HepG2 (cell line): ENCODE measurements around the gene AP3M1. TPM values are rescaled to one million over a fixed set of nuclear protein-coding genes. Genes with fewer than 3 reads are reported as not detected.

Source experiments
- ATAC-seq: fragments of 200-7000 bp; cut with Tn5 transposase; 3 replicates; pipeline ENCODE4 v1.9.1; 2020; ENCODE audit warnings: mild to moderate bottlenecking, moderate library complexity
- BruUV-seq: library from RNA; stranded (reverse); fragments of 400-500 nt; replicated peaks from 2 replicates; lab custom pipeline; 2021; lab: Mats Ljungman, UMichigan
- CTCF ChIA-PET: fragments of 300-600 bp; formaldehyde crosslinking; extraction: SDS; loops from one replicate; lab custom pipeline; 2021; ENCODE audit warnings: low total read pairs, inconsistent platforms, low intra/inter-chr PET ratio; lab: Yijun Ruan, JAX
- POLR2A ChIA-PET: fragments of 350-600 bp; sonication (Branson Sonifier 250); formaldehyde crosslinking; loops from one replicate; lab custom pipeline; 2020; ENCODE audit warnings: antibody characterized with exemption, inconsistent platforms; lab: Yijun Ruan, JAX
- DNase-seq: peaks from one replicate; pipeline ENCODE4 v3.0.0-alpha.2; 2015; ENCODE audit warnings: low spot score
- FAIRE-seq: peaks from 3 replicates; lab custom pipeline; 2011; peaks lifted over from hg19 to GRCh38; lab: Jason Lieb, UNC
- H2AFZ ChIP-seq: one replicate; pipeline ENCODE4 v1.6.1; 2011; ENCODE audit warnings: low read length, inconsistent platforms
- H3K27ac ChIP-seq: fragments of 300-600 bp; 3 replicates; pipeline ENCODE4 v1.8.0; 2011; ENCODE audit warnings: mixed run types, mild to moderate bottlenecking, mixed read lengths, low read length, inconsistent platforms; ENCODE audit not compliant: insufficient read depth; ENCODE audit errors: extremely low read length
- H3K27me3 ChIP-seq, 2 experiments: fragments of 200-600 bp in 1 of 2; 2 replicates in 1 of 2; 3 replicates in 1 of 2; pipeline versions ENCODE4 v1.6.0 to v1.8.0; 2011; ENCODE audit warnings: low read length in 2 of 2, mild to moderate bottlenecking in 2 of 2, moderate library complexity in 2 of 2, inconsistent platforms in 1 of 2; ENCODE audit not compliant: insufficient read depth in 2 of 2, control insufficient read depth in 1 of 2
- H3K36me3 ChIP-seq, 2 experiments: fragments of 200-600 bp in 1 of 2; replicated peaks in 1 of 2; 2 replicates in 1 of 2; 3 replicates in 1 of 2; pipeline versions ENCODE4 v1.5.1 to v1.8.0; 2011; ENCODE audit warnings: low read length in 2 of 2, inconsistent platforms in 1 of 2; ENCODE audit not compliant: insufficient read depth in 2 of 2, control insufficient read depth in 1 of 2
- H3K4me1 ChIP-seq: 2 replicates; pipeline ENCODE4 v1.5.1; 2012; ENCODE audit warnings: low read length, inconsistent platforms; ENCODE audit not compliant: insufficient read depth
- H3K4me2 ChIP-seq: 2 replicates; pipeline ENCODE4 v1.6.0; 2011; ENCODE audit warnings: low read depth, low read length, inconsistent platforms
- H3K4me3 ChIP-seq, 3 experiments: fragments of 200-600 bp in 1 of 3; sonication (generic), shearing (Covaris generic) in 1 of 3; replicated peaks in 1 of 3; 2 replicates each; pipeline ENCODE4 v1.5.1; 2011 to 2016; ENCODE audit warnings: low read length in 3 of 3, inconsistent platforms in 2 of 3, low read depth in 2 of 3, mild to moderate bottlenecking in 2 of 3, control low read depth in 1 of 3, mixed read lengths in 1 of 3; ENCODE audit not compliant: insufficient read depth in 1 of 3
- H3K79me2 ChIP-seq: one replicate; pipeline ENCODE4 v1.6.1; 2011; ENCODE audit warnings: low read length, inconsistent platforms; ENCODE audit not compliant: insufficient read depth
- H3K9ac ChIP-seq: 2 replicates; pipeline ENCODE4 v1.6.0; 2011; ENCODE audit warnings: mild to moderate bottlenecking, low read depth, low read length, inconsistent platforms; ENCODE audit not compliant: insufficient read depth
- H3K9me3 ChIP-seq: 2 replicates; pipeline ENCODE4 v1.5.1; 2012; ENCODE audit warnings: mild to moderate bottlenecking, low read length
- H4K20me1 ChIP-seq: 2 replicates; pipeline ENCODE4 v1.6.0; 2011; ENCODE audit warnings: inconsistent platforms, mild to moderate bottlenecking, low read length, moderate library complexity; ENCODE audit not compliant: insufficient read depth
- CENPT ChIP-seq: sonication (generic); formaldehyde crosslinking; IDR thresholded peaks from 2 replicates; pipeline ENCODE4 v1.8.0; 2022; ENCODE audit warnings: low read depth, mild to moderate bottlenecking, moderate library complexity, missing genetic modification reagents
- MAFK ChIP-seq, 2 experiments: IDR thresholded peaks in 1 of 2; conservative IDR thresholded peaks in 1 of 2; 2 replicates each; pipeline ENCODE4 v1.6.1; 2011; ENCODE audit warnings: improper control_type of control experiment in 2 of 2, low read length in 2 of 2
- ZNF644 ChIP-seq: IDR thresholded peaks from 2 replicates; pipeline ENCODE4 v1.6.1; 2016; ENCODE audit warnings: low read depth
- ZNF75D ChIP-seq: sonication (generic); formaldehyde crosslinking; IDR thresholded peaks from 2 replicates; pipeline ENCODE4 v1.8.1; 2023; ENCODE audit warnings: missing genetic modification reagents, mild to moderate bottlenecking, borderline replicate concordance
- WGBS: methylation state at CpG from one replicate; pipeline ENCODE4 v1.1.6; 2017; ENCODE audit warnings: low lambda C conversion rate; 5-methylcytosine and 5-hydroxymethylcytosine counted together
- in situ Hi-C: cut with HindIII; loops from 2 replicates; pipeline ENCODE4 v1.10.0; 2017; ENCODE audit warnings: low pct_unique_long_range_greater_than_20kb; ENCODE audit not compliant: extremely low pct_ligation_motif_present
- intact Hi-C: fragments of 100-400 bp; cut with micrococcal nuclease; formaldehyde crosslinking; loops from one replicate; pipeline ENCODE4 v1.10.0; 2022; ENCODE audit not compliant: unreplicated experiment
- polyA plus RNA-seq, 8 experiments: library from polyadenylated mRNA; depleted of rRNA in 3 of 8; stranded (reverse) in 7 of 8; unstranded in 1 of 8; fragments of >200 nt; fragmentation: Illumina TruSeq in 4 of 8; extraction: Trizol in 4 of 8; gene quantifications; 2 replicates each; pipeline versions ENCODE4 v1.2.1 to v1.2.3, GENCODE V29; 2011 to 2016; ENCODE audit warnings: low read depth in 4 of 8, missing spikeins in 1 of 8, mixed read lengths in 1 of 8; ENCODE audit not compliant: insufficient read depth in 1 of 8
- total RNA-seq, 5 experiments: library from RNA; depleted of rRNA; stranded (reverse); fragments of >200 nt; fragmentation: Illumina TruSeq; extraction: Trizol; gene quantifications; 2 replicates each; pipeline ENCODE4 v1.2.3, GENCODE V29; 2016; ENCODE audit warnings: low read depth in 1 of 5
- TF ChIP-seq, protein P1 (sequence below): sonication (generic); formaldehyde crosslinking; IDR thresholded peaks from 2 replicates; pipeline ENCODE4 v1.9.0; 2022; ENCODE audit warnings: missing genetic modification reagents, mild to moderate bottlenecking, borderline replicate concordance
- TF ChIP-seq, protein P2 (sequence below): IDR thresholded peaks from 2 replicates; pipeline ENCODE4 v1.6.1; 2016; ENCODE audit warnings: mild to moderate bottlenecking
- TF ChIP-seq, protein P3 (sequence below), 2 experiments: fragments of 450-650 bp in 1 of 2; sonication (generic) in 1 of 2; formaldehyde crosslinking; IDR thresholded peaks; 2 replicates each; pipeline versions ENCODE4 v1.5.0 to v1.8.0; 2020 to 2022; ENCODE audit warnings: mild to moderate bottlenecking in 1 of 2, missing genetic modification reagents in 1 of 2
- TF ChIP-seq, protein P4 (sequence below): sonication (generic); formaldehyde crosslinking; IDR thresholded peaks from 2 replicates; pipeline ENCODE4 v1.4.0; 2020; ENCODE audit warnings: missing genetic modification reagents

The AP3M1 gene
- total and polyA plus RNA-seq, 2 of the 13 experiments (the other 11 are each of a cell fraction or from before 2014, with no cell fraction given): 29.0 to 31.6 TPM

DNA sequence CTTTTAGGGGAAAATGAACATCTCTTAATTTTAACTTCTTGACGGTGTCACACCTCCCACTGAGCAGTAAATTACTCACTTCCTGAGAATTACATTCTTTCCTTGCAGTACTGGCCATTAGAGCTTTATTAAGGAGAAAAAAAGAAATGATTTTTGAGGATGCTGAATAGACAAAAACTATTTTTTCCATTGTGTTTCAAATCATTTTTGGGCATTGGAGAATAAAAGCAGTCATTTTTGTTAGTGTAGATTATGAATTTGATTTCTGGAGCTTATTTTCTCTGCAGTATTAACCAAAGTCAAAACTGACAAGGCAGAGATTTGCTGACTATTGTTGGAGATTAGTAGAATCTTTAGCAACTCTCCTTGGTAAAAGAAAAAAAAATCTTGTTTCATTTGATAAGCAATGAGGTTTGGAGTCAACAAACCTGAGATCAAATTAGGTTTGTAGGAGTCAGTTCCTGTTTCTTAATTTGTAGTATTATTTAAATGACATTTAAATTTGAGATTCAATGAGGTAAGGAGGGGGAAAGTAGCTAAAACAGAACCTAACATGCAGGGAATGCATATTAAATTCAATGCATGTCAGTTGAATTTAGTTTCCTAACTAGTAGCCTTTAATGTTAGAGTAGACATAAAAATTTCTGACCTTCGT, 70.6 kb downstream of the AP3M1 start:
- no peaks in the 10 kb centered on the region for H4K20me1 ChIP-seq
- ChIA-PET CTCF (interaction anchor here (2.4 kb wide), 1 partner anchor 194 kb away, joined by 14 read pairs; no protein-coding TSS in a partner anchor), POLR2A (no interaction called here)
- intact Hi-C loops (loop anchor here (2.0 to 10.0 kb wide), 2 partner anchors 135 to 193 kb away; no protein-coding TSS in a partner anchor), in situ Hi-C loops (loop anchor here (5.0 kb wide), 1 partner anchor 193 kb away; no protein-coding TSS in a partner anchor)
- FAIRE-seq (no peak), ATAC-seq (no peak), DNase-seq (no peak)
- no peaks in the 10 kb centered on the region for H3K27me3 ChIP-seq
- no peaks in the 10 kb centered on the region for H3K9me3 ChIP-seq
- H3K79me2 ChIP-seq: no peaks in the 10 kb centered on the region
- H2AFZ ChIP-seq: no peak overlapping the region
- no TSS peak for BruUV-seq
- H3K4me1 ChIP-seq: no peaks in the 10 kb centered on the region
- no peak overlapping the region for H3K9ac ChIP-seq
- no peak overlapping the region for H3K4me3 ChIP-seq
- H3K27ac ChIP-seq: no peak overlapping the region
- 93% methylated on average over 2 of the region's 2 CpGs for WGBS
- peaks cover 1 to 17% of the 10 kb centered on the region in 2 experiments; a peak in 2 of 5 replicates for H3K36me3 ChIP-seq
- no peak overlapping the region for H3K4me2 ChIP-seq
- TF ChIP-seq MAFK (conservative IDR thresholded peaks at IDR 0.05 in 1 of 2, IDR thresholded peaks at IDR 0.05 in 1 of 2; ENCODE audit: low read length in 2 of 2) (peak; percentile 25 to 45; a peak in 1 of 4 replicates), ZNF75D (no peak)

DNA sequence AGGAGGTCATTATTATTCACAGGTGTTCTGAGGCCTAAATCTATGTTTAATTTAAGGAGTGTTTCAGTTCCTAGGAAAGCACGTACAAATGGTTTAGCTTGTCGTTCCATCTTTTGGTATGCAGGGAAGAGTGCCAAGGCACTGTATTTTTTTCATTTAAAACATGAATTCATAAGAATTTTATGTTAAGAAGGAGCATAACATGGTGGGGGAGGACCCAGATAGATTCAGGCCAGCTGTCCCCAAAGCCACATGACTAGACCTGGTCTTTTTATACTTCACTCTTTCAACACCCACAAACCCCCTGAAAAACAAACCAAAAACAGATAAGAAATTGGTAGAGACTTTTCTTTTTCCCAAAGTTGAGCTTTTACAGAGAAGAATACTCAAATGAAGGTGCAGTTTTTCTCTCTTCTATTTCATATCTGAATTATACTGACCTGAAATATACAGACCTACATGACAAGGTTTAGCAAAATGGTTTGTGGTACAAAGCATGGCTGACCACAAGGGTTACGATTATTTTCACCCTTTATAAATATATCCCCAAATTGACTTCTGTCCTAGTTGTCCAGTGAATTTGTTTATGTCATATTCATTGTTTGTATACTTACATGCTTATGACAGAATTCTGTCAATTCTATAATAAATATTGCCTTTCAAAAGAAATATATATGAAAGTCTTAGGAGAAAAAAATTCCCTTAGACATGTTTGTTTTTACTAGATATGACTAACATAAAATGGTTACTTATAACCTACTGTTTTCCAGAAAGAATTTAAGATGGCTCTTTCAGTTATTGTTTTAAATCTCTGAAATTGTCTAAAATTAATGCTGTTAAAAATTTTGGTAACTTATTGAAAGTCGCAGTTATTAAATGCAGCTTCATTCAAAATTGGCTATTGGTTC, 71.3 kb downstream of the AP3M1 start:
- Histone ChIP-seq H3K79me2 (no peaks in the 10 kb centered on the region), H3K4me3 (no peak overlapping the region), H3K27me3 (no peaks in the 10 kb centered on the region), H3K4me2 (no peak overlapping the region), H2AFZ (no peak overlapping the region), H4K20me1 (no peaks in the 10 kb centered on the region), H3K36me3 (peaks cover 2 to 17% of the 10 kb centered on the region in 2 experiments; a peak in 3 of 5 replicates), H3K9me3 (no peaks in the 10 kb centered on the region), H3K9ac (no peak overlapping the region), H3K27ac (no peak overlapping the region), H3K4me1 (no peaks in the 10 kb centered on the region)
- no peak for DNase-seq
- no peak for FAIRE-seq
- ATAC-seq: no peak
- intact Hi-C loops (no loop called here), in situ Hi-C loops (no loop called here)
- WGBS: 94% methylated on average over 4 of the region's 4 CpGs
- ChIA-PET POLR2A (no interaction called here), CTCF (interaction anchor here (2.4 kb wide), 1 partner anchor 193 kb away, joined by 14 read pairs; no protein-coding TSS in a partner anchor)
- no TSS peak for BruUV-seq
- TF ChIP-seq, protein P1, sequence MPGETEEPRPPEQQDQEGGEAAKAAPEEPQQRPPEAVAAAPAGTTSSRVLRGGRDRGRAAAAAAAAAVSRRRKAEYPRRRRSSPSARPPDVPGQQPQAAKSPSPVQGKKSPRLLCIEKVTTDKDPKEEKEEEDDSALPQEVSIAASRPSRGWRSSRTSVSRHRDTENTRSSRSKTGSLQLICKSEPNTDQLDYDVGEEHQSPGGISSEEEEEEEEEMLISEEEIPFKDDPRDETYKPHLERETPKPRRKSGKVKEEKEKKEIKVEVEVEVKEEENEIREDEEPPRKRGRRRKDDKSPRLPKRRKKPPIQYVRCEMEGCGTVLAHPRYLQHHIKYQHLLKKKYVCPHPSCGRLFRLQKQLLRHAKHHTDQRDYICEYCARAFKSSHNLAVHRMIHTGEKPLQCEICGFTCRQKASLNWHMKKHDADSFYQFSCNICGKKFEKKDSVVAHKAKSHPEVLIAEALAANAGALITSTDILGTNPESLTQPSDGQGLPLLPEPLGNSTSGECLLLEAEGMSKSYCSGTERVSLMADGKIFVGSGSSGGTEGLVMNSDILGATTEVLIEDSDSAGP: no peak
- TF ChIP-seq, protein P2, sequence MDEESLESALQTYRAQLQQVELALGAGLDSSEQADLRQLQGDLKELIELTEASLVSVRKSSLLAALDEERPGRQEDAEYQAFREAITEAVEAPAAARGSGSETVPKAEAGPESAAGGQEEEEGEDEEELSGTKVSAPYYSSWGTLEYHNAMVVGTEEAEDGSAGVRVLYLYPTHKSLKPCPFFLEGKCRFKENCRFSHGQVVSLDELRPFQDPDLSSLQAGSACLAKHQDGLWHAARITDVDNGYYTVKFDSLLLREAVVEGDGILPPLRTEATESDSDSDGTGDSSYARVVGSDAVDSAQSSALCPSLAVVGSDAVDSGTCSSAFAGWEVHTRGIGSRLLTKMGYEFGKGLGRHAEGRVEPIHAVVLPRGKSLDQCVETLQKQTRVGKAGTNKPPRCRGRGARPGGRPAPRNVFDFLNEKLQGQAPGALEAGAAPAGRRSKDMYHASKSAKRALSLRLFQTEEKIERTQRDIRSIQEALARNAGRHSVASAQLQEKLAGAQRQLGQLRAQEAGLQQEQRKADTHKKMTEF (CRISPR knock-in tag): no peak
- TF ChIP-seq CENPT (CRISPR knock-in tag): no peak
- TF ChIP-seq, protein P3, sequence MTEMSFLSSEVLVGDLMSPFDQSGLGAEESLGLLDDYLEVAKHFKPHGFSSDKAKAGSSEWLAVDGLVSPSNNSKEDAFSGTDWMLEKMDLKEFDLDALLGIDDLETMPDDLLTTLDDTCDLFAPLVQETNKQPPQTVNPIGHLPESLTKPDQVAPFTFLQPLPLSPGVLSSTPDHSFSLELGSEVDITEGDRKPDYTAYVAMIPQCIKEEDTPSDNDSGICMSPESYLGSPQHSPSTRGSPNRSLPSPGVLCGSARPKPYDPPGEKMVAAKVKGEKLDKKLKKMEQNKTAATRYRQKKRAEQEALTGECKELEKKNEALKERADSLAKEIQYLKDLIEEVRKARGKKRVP (CRISPR knock-in tag; IDR thresholded peaks at IDR 0.05): no peak
- TF ChIP-seq, protein P4, sequence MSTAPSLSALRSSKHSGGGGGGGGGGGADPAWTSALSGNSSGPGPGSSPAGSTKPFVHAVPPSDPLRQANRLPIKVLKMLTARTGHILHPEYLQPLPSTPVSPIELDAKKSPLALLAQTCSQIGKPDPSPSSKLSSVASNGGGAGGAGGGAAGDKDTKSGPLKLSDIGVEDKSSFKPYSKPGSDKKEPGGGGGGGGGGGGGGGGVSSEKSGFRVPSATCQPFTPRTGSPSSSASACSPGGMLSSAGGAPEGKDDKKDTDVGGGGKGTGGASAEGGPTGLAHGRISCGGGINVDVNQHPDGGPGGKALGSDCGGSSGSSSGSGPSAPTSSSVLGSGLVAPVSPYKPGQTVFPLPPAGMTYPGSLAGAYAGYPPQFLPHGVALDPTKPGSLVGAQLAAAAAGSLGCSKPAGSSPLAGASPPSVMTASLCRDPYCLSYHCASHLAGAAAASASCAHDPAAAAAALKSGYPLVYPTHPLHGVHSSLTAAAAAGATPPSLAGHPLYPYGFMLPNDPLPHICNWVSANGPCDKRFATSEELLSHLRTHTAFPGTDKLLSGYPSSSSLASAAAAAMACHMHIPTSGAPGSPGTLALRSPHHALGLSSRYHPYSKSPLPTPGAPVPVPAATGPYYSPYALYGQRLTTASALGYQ (CRISPR knock-in tag): no peak
- TF ChIP-seq ZNF644 (CRISPR knock-in tag): no peak
